H9 (cell line): Measurements from ENCODE around the gene CACFD1. TPM values are rescaled to one million over a fixed set of nuclear protein-coding genes. Genes with fewer than 3 reads are reported as not detected.

Experiments
- DNase-seq: peaks from one replicate; pipeline ENCODE4 v3.0.0-alpha.2; 2017
- H2AFZ ChIP-seq: one replicate; pipeline ENCODE4 v1.6.1; 2013; ENCODE audit warnings: mild to moderate bottlenecking, low read length, control low read depth, moderate library complexity
- H2AK5ac ChIP-seq: 2 replicates; pipeline ENCODE4 v1.6.1; 2013; ENCODE audit warnings: low read length, control low read depth, mixed read lengths; ENCODE audit not compliant: insufficient read length
- H2BK120ac ChIP-seq: one replicate; pipeline ENCODE4 v1.6.1; 2013; ENCODE audit warnings: low read depth, mild to moderate bottlenecking, low read length, control low read depth, inconsistent platforms; ENCODE audit not compliant: poor library complexity, severe bottlenecking
- H2BK12ac ChIP-seq: 2 replicates; pipeline ENCODE4 v1.6.1; 2013; ENCODE audit warnings: low read length, control low read depth, mixed read lengths, low read depth; ENCODE audit not compliant: insufficient read length
- H2BK15ac ChIP-seq: 2 replicates; pipeline ENCODE4 v1.6.1; 2013; ENCODE audit warnings: low read depth, low read length, control low read depth
- H2BK20ac ChIP-seq: one replicate; pipeline ENCODE4 v1.6.1; 2013; ENCODE audit warnings: low read depth, mild to moderate bottlenecking, low read length, control low read depth, inconsistent platforms; ENCODE audit not compliant: poor library complexity, severe bottlenecking
- H2BK5ac ChIP-seq: 2 replicates; pipeline ENCODE4 v1.6.1; 2013; ENCODE audit warnings: low read length, control low read depth, mixed read lengths; ENCODE audit not compliant: insufficient read length
- H3K14ac ChIP-seq: 2 replicates; pipeline ENCODE4 v1.6.1; 2013; ENCODE audit warnings: low read length, control low read depth; ENCODE audit not compliant: insufficient read depth
- H3K18ac ChIP-seq: 2 replicates; pipeline ENCODE4 v1.6.1; 2013; ENCODE audit warnings: low read depth, mild to moderate bottlenecking, mixed read lengths, low read length, control low read depth; ENCODE audit not compliant: insufficient read length
- H3K23ac ChIP-seq: 2 replicates; pipeline ENCODE4 v1.6.1; 2013; ENCODE audit warnings: low read length, control low read depth, mixed read lengths, low read depth; ENCODE audit not compliant: insufficient read length
- H3K23me2 ChIP-seq: 2 replicates; pipeline ENCODE4 v1.6.1; 2013; ENCODE audit warnings: low read depth, mild to moderate bottlenecking, mixed read lengths, low read length, control low read depth; ENCODE audit not compliant: insufficient read length, poor library complexity, severe bottlenecking
- H3K27ac ChIP-seq: 2 replicates; pipeline ENCODE4 v1.5.1; 2013; ENCODE audit warnings: low read length, control low read depth, mixed read lengths, low read depth; ENCODE audit not compliant: insufficient read length
- H3K27me3 ChIP-seq: 2 replicates; pipeline ENCODE4 v1.6.1; 2013; ENCODE audit warnings: low read length, control low read depth, inconsistent platforms; ENCODE audit not compliant: insufficient read depth
- H3K4ac ChIP-seq: 2 replicates; pipeline ENCODE4 v1.6.1; 2013; ENCODE audit warnings: low read depth, mild to moderate bottlenecking, control low read depth, inconsistent platforms, low read length, moderate library complexity
- H3K4me1 ChIP-seq: 2 replicates; pipeline ENCODE4 v1.6.1; 2013; ENCODE audit warnings: low read length, control low read depth, inconsistent platforms; ENCODE audit not compliant: insufficient read depth
- H3K4me2 ChIP-seq: 2 replicates; pipeline ENCODE4 v1.6.1; 2013; ENCODE audit warnings: low read length, control low read depth, mixed read lengths; ENCODE audit not compliant: insufficient read length, insufficient read depth
- H3K56ac ChIP-seq: 2 replicates; pipeline ENCODE4 v1.6.1; 2013; ENCODE audit warnings: low read depth, mild to moderate bottlenecking, mixed read lengths, low read length, control low read depth; ENCODE audit not compliant: insufficient read length
- H3K79me1 ChIP-seq: 2 replicates; pipeline ENCODE4 v1.6.1; 2013; ENCODE audit warnings: low read depth, mild to moderate bottlenecking, moderate library complexity, low read length, control low read depth, inconsistent platforms; ENCODE audit not compliant: insufficient read depth, poor library complexity, severe bottlenecking
- H3K79me2 ChIP-seq: 2 replicates; pipeline ENCODE4 v1.6.1; 2013; ENCODE audit warnings: low read length, control low read depth, inconsistent platforms; ENCODE audit not compliant: insufficient read depth
- H3K9ac ChIP-seq: 2 replicates; pipeline ENCODE4 v1.6.1; 2013; ENCODE audit warnings: low read length, control low read depth, mixed read lengths; ENCODE audit not compliant: insufficient read length; ENCODE audit errors: extremely low read depth
- H3K9me3 ChIP-seq: one replicate; pipeline ENCODE4 v1.6.1; 2013; ENCODE audit warnings: low read depth, low read length, inconsistent platforms; ENCODE audit not compliant: control insufficient read depth
- H3T11ph ChIP-seq: one replicate; pipeline ENCODE4 v1.6.1; 2013; ENCODE audit warnings: mild to moderate bottlenecking, low read length, control low read depth, inconsistent platforms
- H4K20me1 ChIP-seq: one replicate; pipeline ENCODE4 v1.6.1; 2013; ENCODE audit not compliant: control insufficient read depth, insufficient read length, insufficient read depth
- H4K5ac ChIP-seq: 2 replicates; pipeline ENCODE4 v1.6.1; 2013; ENCODE audit warnings: low read depth, mild to moderate bottlenecking, mixed read lengths, low read length, control low read depth; ENCODE audit not compliant: insufficient read length
- H4K8ac ChIP-seq: replicated peaks from 2 replicates; pipeline ENCODE4 v1.6.1; 2013; ENCODE audit warnings: low read length, control low read depth, mixed read lengths, low read depth; ENCODE audit not compliant: insufficient read length
- H4K91ac ChIP-seq: 2 replicates; pipeline ENCODE4 v1.6.1; 2013; ENCODE audit warnings: low read depth, mild to moderate bottlenecking, moderate library complexity, mixed read lengths, low read length, control low read depth; ENCODE audit not compliant: insufficient read length
- H3K27ac Mint-ChIP-seq, 3 experiments: 2 replicates in 2 of 3; 3 replicates in 1 of 3; pipeline ENCODE4 v1.8.0; 2020 to 2021; ENCODE audit warnings: mixed read lengths in 3 of 3, mild to moderate bottlenecking in 1 of 3, moderate library complexity in 1 of 3
- H3K27me3 Mint-ChIP-seq: 2 replicates; pipeline ENCODE4 v1.8.0; 2021; ENCODE audit warnings: low read depth, mild to moderate bottlenecking, moderate library complexity, mixed read lengths
- H3K36me3 Mint-ChIP-seq, 3 experiments: 2 replicates in 2 of 3; 3 replicates in 1 of 3; pipeline ENCODE4 v1.8.0; 2020 to 2021; ENCODE audit warnings: low read depth in 3 of 3, mixed read lengths in 3 of 3; ENCODE audit not compliant: insufficient read depth in 1 of 3
- H3K4me1 Mint-ChIP-seq, 2 experiments: 2 replicates each; pipeline ENCODE4 v1.8.0; 2020; ENCODE audit warnings: mixed read lengths in 2 of 2
- H3K4me3 Mint-ChIP-seq, 2 experiments: 2 replicates in 1 of 2; 3 replicates in 1 of 2; pipeline ENCODE4 v1.8.0; 2020 to 2021; ENCODE audit warnings: mild to moderate bottlenecking in 2 of 2, mixed read lengths in 2 of 2, moderate library complexity in 1 of 2
- H3K9me3 Mint-ChIP-seq, 2 experiments: 2 replicates in 1 of 2; 3 replicates in 1 of 2; pipeline ENCODE4 v1.8.0; 2020; ENCODE audit warnings: mild to moderate bottlenecking in 2 of 2, mixed read lengths in 2 of 2, moderate library complexity in 1 of 2
- CTCF ChIP-seq: fragments of 200-600 bp; sonication (generic); conservative IDR thresholded peaks from 3 replicates; pipeline ENCODE4 v1.8.0; 2021; ENCODE audit warnings: antibody characterized with exemption, mild to moderate bottlenecking
- WGBS: extraction: QIAGEN DNeasy Blood & Tissue Kit; methylation state at CpG from one replicate; pipeline ENCODE4 v1.1.7; 2013; ENCODE audit warnings: missing lambda C conversion rate, low lambda C conversion rate, mixed read lengths; ENCODE audit not compliant: insufficient read length; ENCODE audit errors: extremely low coverage; 5-methylcytosine and 5-hydroxymethylcytosine counted together
- total RNA-seq: library from RNA; stranded (reverse); gene quantifications from 2 replicates; pipeline ENCODE4 v1.2.1, GENCODE V29; 2021

Gene CACFD1
- total RNA-seq, 1 experiment from 2014 or later = 20.0 TPM

GRCh38 chr9:133464638-133465037 is 4.9 kb downstream of the CACFD1 start:
- H3K36me3 Mint-ChIP-seq = peaks cover 0 to 14% (median 5%) of the 10 kb centered on the region in 3 experiments; a peak in 4 of 7 replicates
- Histone ChIP-seq H2BK5ac (no peak overlapping the region), H3K27me3 (no peaks in the 10 kb centered on the region), H3K4me1 (peaks cover 7% of the 10 kb centered on the region; the same call in 1 of the 2 replicates), H2AK5ac (no peak overlapping the region), H2BK20ac (no peak overlapping the region), H3K14ac (no peak overlapping the region), H4K20me1 (peaks cover 2% of the 10 kb centered on the region), H4K5ac (no peak overlapping the region), H3K4ac (no peak overlapping the region), H3K9ac (no peak overlapping the region), H3K79me2 (no peaks in the 10 kb centered on the region), H4K91ac (no peak overlapping the region), H3K27ac (no peak overlapping the region), H3K79me1 (no peaks in the 10 kb centered on the region), H2BK15ac (no peak overlapping the region), H3K23me2 (peaks cover 6% of the 10 kb centered on the region), H3T11ph (no peak overlapping the region), H3K23ac (no peak overlapping the region), H3K9me3 (no peaks in the 10 kb centered on the region), H2BK120ac (no peak overlapping the region), H2AFZ (no peak overlapping the region), H2BK12ac (no peak overlapping the region), H4K8ac (no peak overlapping the region), H3K18ac (no peak overlapping the region), H3K56ac (no peak overlapping the region), H3K4me2 (no peak overlapping the region)
- H3K4me1 Mint-ChIP-seq = peaks cover 10 to 23% of the 10 kb centered on the region in 2 experiments
- H3K9me3 Mint-ChIP-seq = no peaks in the 10 kb centered on the region; a peak in 1 of 5 replicates
- H3K4me3 Mint-ChIP-seq = no peak overlapping the region
- H3K27ac Mint-ChIP-seq = no peak overlapping the region
- WGBS = no CpG with 5 or more reads among the region's 10 CpGs
- peaks cover 2% of the 10 kb centered on the region; the same call in 1 of the 2 replicates for H3K27me3 Mint-ChIP-seq
- TF ChIP-seq CTCF = no peak
- no peak for DNase-seq
